RWPE2 (cell line): ENCODE data around the gene CDKN2AIP.
"Not testable (repeated sequence)": the region's sequence is repeated elsewhere in the genome, so short reads cannot be mapped to it uniquely, and the experiment has no call there.

Experiments used
- ATAC-seq: fragments of 200-7000 bp; cut with Tn5 transposase; 3 replicates; pipeline ENCODE4 v1.9.1; 2021; ENCODE audit warnings: low read depth
- DNase-seq: peaks from one replicate; pipeline ENCODE4 v3.0.0-alpha.2; 2020; ENCODE audit warnings: low spot score
- H3K27ac ChIP-seq: fragments of 450-650 bp; 2 replicates; pipeline ENCODE4 v1.5.1; 2017; ENCODE audit warnings: mild to moderate bottlenecking; ENCODE audit not compliant: poor library complexity, severe bottlenecking
- H3K27me3 ChIP-seq: fragments of 250-450 bp; sonication (Bioruptor Pico); 2 replicates; pipeline ENCODE4 v1.5.1; 2021; ENCODE audit warnings: mild to moderate bottlenecking, moderate library complexity; ENCODE audit not compliant: insufficient read depth, poor library complexity, severe bottlenecking
- H3K36me3 ChIP-seq: fragments of 250-450 bp; sonication (Bioruptor Pico); 2 replicates; pipeline ENCODE4 v1.5.1; 2020; ENCODE audit warnings: low read depth, mild to moderate bottlenecking, moderate library complexity
- H3K4me1 ChIP-seq: fragments of 250-450 bp; sonication (Bioruptor Pico); 2 replicates; pipeline ENCODE4 v1.5.1; 2021; ENCODE audit warnings: mild to moderate bottlenecking, moderate library complexity; ENCODE audit not compliant: insufficient read depth, poor library complexity, severe bottlenecking
- H3K4me3 ChIP-seq: fragments of 250-450 bp; sonication (Bioruptor Pico); 2 replicates; pipeline ENCODE4 v1.5.1; 2021; ENCODE audit warnings: mild to moderate bottlenecking, moderate library complexity; ENCODE audit not compliant: severe bottlenecking
- H3K9me3 ChIP-seq: fragments of 250-450 bp; sonication (Bioruptor Pico); 2 replicates; pipeline ENCODE4 v1.5.1; 2021; ENCODE audit warnings: mild to moderate bottlenecking, moderate library complexity; ENCODE audit not compliant: severe bottlenecking
- TF ChIP-seq, protein P1 (sequence below): fragments of 450-650 bp; IDR thresholded peaks from one replicate; pipeline ENCODE4 v1.5.1; 2017; ENCODE audit warnings: mild to moderate bottlenecking, moderate library complexity; ENCODE audit not compliant: poor library complexity, severe bottlenecking

The CDKN2AIP gene

DNA sequence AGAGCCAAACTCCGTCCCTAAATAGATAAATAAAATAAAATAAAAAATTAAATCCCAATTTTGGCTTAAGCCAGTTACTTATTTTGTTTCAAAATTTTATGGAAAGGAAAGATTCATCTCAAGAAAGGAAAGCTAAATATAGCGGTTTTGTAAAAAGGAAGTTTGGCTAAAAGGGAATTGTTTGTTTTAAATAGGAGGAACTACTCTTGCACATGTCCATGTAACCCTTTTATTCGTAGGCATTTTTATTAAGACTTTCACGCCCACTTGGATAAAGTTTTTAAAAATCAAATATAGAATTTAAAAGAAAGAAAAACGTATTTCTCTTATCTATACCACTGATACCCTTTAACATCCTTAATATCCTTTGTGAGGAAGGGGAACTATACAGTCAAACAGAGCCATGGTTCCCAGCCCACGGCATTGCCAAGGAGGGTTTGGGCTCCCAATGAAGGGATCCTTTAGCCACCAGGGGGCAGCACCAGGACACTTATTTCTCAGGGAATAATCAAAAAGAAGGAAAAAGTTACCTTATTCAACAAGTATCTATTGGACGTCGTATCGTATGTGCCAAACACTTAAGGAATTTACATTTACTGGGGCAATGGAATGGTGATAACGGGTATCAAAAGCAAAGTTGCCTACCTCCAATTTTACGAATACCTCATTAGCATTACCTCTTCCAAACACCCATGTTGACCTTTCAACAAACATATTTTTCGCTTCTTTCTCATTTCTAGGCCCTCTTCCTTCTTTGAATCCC is 27.7 kb downstream of the CDKN2AIP start:
- ATAC-seq, result peak; percentile 73
- H3K27me3 ChIP-seq, result no peaks in the 10 kb centered on the region
- no peak overlapping the region for H3K4me3 ChIP-seq
- peak; percentile 77 for DNase-seq
- peaks cover 13% of the 10 kb centered on the region for H3K4me1 ChIP-seq
- TF ChIP-seq, protein P1, sequence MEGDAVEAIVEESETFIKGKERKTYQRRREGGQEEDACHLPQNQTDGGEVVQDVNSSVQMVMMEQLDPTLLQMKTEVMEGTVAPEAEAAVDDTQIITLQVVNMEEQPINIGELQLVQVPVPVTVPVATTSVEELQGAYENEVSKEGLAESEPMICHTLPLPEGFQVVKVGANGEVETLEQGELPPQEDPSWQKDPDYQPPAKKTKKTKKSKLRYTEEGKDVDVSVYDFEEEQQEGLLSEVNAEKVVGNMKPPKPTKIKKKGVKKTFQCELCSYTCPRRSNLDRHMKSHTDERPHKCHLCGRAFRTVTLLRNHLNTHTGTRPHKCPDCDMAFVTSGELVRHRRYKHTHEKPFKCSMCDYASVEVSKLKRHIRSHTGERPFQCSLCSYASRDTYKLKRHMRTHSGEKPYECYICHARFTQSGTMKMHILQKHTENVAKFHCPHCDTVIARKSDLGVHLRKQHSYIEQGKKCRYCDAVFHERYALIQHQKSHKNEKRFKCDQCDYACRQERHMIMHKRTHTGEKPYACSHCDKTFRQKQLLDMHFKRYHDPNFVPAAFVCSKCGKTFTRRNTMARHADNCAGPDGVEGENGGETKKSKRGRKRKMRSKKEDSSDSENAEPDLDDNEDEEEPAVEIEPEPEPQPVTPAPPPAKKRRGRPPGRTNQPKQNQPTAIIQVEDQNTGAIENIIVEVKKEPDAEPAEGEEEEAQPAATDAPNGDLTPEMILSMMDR, result peak; percentile 91
- no peaks in the 10 kb centered on the region for H3K36me3 ChIP-seq
- H3K9me3 ChIP-seq, result no peaks in the 10 kb centered on the region
- no peak overlapping the region for H3K27ac ChIP-seq

DNA sequence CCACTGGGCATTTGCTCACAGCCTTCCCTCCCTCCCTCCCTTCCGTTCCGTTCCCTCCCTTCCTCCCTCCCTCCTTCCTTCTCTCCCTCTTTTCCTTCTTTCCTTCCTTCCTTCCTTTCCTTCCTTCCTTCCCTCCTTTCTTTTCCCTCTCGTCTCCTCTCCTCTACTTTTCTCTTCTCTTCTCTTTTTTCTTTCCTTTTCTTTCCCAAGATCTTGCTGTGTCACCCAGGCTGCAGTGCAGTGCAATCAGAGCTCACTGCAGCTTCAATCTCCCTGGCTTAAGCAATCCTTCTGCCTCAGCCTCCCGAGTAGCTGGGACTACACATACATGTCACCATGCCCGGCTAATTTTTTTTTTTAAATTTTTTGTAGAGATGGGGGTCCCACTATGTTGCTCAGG is 33.7 kb downstream of the CDKN2AIP start:
- ATAC-seq (no peak), DNase-seq (no peak)
- H3K4me1 ChIP-seq, result no peaks in the 10 kb centered on the region
- H3K36me3 ChIP-seq, result no peaks in the 10 kb centered on the region
- no peak overlapping the region for H3K4me3 ChIP-seq
- TF ChIP-seq, protein P1, result no peak
- H3K9me3 ChIP-seq, result no peaks in the 10 kb centered on the region
- H3K27ac ChIP-seq, result no peak overlapping the region
- no peaks in the 10 kb centered on the region for H3K27me3 ChIP-seq

DNA sequence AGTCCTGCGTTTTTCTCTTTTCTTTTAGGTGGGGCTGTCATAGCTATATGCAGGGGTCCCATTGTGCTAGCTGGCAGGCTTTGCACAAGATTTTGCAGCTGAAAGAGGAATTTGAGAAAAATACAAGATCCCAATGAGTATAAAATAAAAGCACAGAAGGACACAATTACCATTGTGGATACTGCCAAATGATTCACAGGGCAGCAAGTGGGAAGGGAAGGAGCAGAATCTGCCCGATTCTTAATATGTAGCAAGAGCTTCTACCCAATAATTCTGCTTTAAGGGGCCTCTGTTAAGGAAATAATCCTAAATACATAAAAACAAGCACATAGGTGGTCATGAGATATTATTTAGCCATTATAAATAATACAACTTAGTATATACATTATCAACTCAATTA is 34.5 kb downstream of the CDKN2AIP start:
- Histone ChIP-seq H3K27me3 (no peaks in the 10 kb centered on the region), H3K36me3 (no peaks in the 10 kb centered on the region), H3K27ac (no peak overlapping the region), H3K4me1 (no peaks in the 10 kb centered on the region), H3K9me3 (no peaks in the 10 kb centered on the region), H3K4me3 (no peak overlapping the region)
- ATAC-seq (no peak), DNase-seq (no peak)
- TF ChIP-seq, protein P1, result no peak

DNA sequence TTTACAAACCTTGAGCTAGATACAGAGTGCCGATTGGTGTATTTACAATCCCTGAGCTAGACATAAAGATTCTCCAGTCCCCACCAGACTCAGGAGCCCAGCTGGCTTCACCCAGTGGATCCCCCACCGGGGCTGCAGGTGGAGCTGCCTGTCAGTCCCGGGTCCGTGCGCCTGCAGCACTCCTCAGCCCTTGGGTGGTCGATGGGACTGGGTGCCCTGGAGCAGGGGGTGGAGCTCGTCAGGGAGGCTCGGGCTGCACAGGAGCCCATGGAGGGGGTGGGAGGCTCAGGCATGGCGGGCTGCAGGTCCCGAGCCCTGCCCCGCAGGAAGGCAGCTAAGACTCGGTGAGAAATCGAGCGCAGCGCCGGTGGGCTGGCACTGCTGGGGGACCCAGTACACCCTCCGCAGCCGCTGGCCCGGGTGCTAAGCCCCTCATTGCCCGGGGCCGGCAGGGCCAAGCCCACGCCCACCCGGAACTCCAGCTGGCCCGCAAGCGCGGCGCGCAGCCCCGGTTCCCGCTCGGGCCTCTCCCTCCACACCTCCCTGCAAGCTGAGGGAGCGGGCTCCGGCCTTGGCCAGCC is 38.2 kb downstream of the CDKN2AIP start:
- ATAC-seq, DNase-seq, H3K27ac ChIP-seq, H3K27me3 ChIP-seq, H3K36me3 ChIP-seq, H3K9me3 ChIP-seq, H3K4me3 ChIP-seq, H3K4me1 ChIP-seq: not testable (repeated sequence)

DNA sequence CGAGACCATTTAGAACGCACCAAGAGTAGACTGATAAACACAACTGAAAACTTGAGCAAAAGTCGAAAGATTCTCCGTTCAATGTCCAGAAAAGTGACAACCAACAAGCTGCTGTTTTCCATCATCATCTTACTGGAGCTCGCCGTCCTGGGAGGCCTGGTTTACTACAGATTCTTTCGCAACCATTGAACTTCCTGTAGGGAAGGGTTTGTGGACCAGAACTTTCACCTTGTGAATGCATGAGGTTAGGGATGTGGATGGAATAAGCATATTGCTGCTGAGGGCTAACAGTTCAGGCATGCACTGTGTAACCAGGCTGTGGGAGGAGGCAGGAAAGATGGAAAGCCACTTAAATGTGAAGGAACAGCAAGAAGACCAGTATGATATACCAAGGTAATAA is 39.6 kb downstream of the CDKN2AIP start:
- H3K4me1 ChIP-seq, result no peaks in the 10 kb centered on the region
- no peak for DNase-seq
- H3K36me3 ChIP-seq, result no peaks in the 10 kb centered on the region
- no peak overlapping the region for H3K4me3 ChIP-seq
- no peak for ATAC-seq
- H3K9me3 ChIP-seq, result no peaks in the 10 kb centered on the region
- TF ChIP-seq, protein P1, result no peak
- H3K27ac ChIP-seq, result no peak overlapping the region
- H3K27me3 ChIP-seq, result no peaks in the 10 kb centered on the region
